ENCODE data around the gene CXorf49B.
"Not testable (repeated sequence)": the region's sequence is repeated elsewhere in the genome, so short reads cannot be mapped to it uniquely, and the experiment has no call there.

Gene CXorf49B

DNA sequence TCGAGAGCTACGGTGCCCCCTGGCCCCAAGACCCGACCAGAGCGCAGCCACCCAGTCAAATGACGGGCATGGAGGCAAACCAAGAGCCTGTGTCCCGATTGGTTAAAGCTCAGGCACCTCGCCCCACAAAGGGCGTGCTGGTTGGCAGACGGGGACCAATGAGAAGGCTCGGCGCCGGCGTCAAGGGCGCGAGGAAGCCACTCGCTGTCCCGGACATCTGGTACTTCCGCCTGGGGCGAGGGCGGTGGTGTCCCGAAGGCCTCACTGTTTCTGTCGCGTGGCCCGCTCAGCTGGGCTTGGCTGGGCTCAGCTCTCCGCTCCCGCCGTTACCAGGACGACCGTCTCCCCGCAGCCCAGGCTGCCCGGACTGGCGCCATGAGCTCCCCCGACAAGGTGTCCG, at the start of gene CXorf49B:
Gene CXorf49B, plus strand, starts transcription at position 301 of the 400 bp plus-strand sequence. Its CDS starts 75 bp downstream, at position 376.
- not testable (repeated sequence) for H3K79me2 ChIP-seq (ENCODE audit: low read length); H3K9me3 ChIP-seq (ENCODE audit: insufficient read depth, low read length); H3K36me3 ChIP-seq (replicated peaks; ENCODE audit: low read depth, low read length); H3K4me2 ChIP-seq (ENCODE audit: low read length); H4K20me1 ChIP-seq (ENCODE audit: insufficient read depth, low read length); H3K4me3 ChIP-seq (ENCODE audit: low read length); H3K4me1 ChIP-seq (ENCODE audit: low read length); H3K27ac ChIP-seq (ENCODE audit: low read length); H2AFZ ChIP-seq (ENCODE audit: low read depth, low read length); H3K27me3 ChIP-seq (ENCODE audit: low read depth, low read length); H3K9ac ChIP-seq (ENCODE audit: low read length)

- H3K4me2 ChIP-seq (ENCODE audit: low read length); H2AFZ ChIP-seq (ENCODE audit: low read depth, low read length); H3K9ac ChIP-seq (ENCODE audit: low read length); H3K27me3 ChIP-seq (ENCODE audit: low read depth, low read length); H3K36me3 ChIP-seq (replicated peaks; ENCODE audit: low read depth, low read length); H3K4me1 ChIP-seq (ENCODE audit: low read length); H3K4me3 ChIP-seq (ENCODE audit: low read length); H3K27ac ChIP-seq (ENCODE audit: low read length); H4K20me1 ChIP-seq (ENCODE audit: insufficient read depth, low read length); H3K79me2 ChIP-seq (ENCODE audit: low read length); H3K9me3 ChIP-seq (ENCODE audit: insufficient read depth, low read length): not testable (repeated sequence)
Measured at GRCh38 chrX:71714064-71714463, 49.1 kb upstream of the CXorf49B start.

GRCh38 chrX:71715551-71715950, 47.6 kb upstream of the CXorf49B start:
- H3K4me1 ChIP-seq (ENCODE audit: low read length); H4K20me1 ChIP-seq (ENCODE audit: insufficient read depth, low read length); H3K9ac ChIP-seq (ENCODE audit: low read length); H3K4me3 ChIP-seq (ENCODE audit: low read length); H3K36me3 ChIP-seq (replicated peaks; ENCODE audit: low read depth, low read length); H3K4me2 ChIP-seq (ENCODE audit: low read length); H2AFZ ChIP-seq (ENCODE audit: low read depth, low read length); H3K27me3 ChIP-seq (ENCODE audit: low read depth, low read length); H3K9me3 ChIP-seq (ENCODE audit: insufficient read depth, low read length); H3K79me2 ChIP-seq (ENCODE audit: low read length); H3K27ac ChIP-seq (ENCODE audit: low read length): not testable (repeated sequence)

GRCh38 chrX:71716323-71716722, 46.8 kb upstream of the CXorf49B start:
- H3K9me3 ChIP-seq (ENCODE audit: insufficient read depth, low read length); H3K79me2 ChIP-seq (ENCODE audit: low read length); H3K9ac ChIP-seq (ENCODE audit: low read length); H4K20me1 ChIP-seq (ENCODE audit: insufficient read depth, low read length); H3K36me3 ChIP-seq (replicated peaks; ENCODE audit: low read depth, low read length); H3K27ac ChIP-seq (ENCODE audit: low read length); H3K27me3 ChIP-seq (ENCODE audit: low read depth, low read length); H3K4me2 ChIP-seq (ENCODE audit: low read length); H3K4me1 ChIP-seq (ENCODE audit: low read length); H2AFZ ChIP-seq (ENCODE audit: low read depth, low read length); H3K4me3 ChIP-seq (ENCODE audit: low read length): not testable (repeated sequence)

GRCh38 chrX:71718185-71718584, 45.0 kb upstream of the CXorf49B start, which contains the start of gene CXorf49:
CXorf49 (minus strand) TSS chrX:71718285; CDS start chrX:71718151, 134 bp downstream.
- H3K9me3 ChIP-seq (ENCODE audit: insufficient read depth, low read length); H3K36me3 ChIP-seq (replicated peaks; ENCODE audit: low read depth, low read length); H2AFZ ChIP-seq (ENCODE audit: low read depth, low read length); H3K4me1 ChIP-seq (ENCODE audit: low read length); H3K27me3 ChIP-seq (ENCODE audit: low read depth, low read length); H4K20me1 ChIP-seq (ENCODE audit: insufficient read depth, low read length); H3K4me2 ChIP-seq (ENCODE audit: low read length); H3K4me3 ChIP-seq (ENCODE audit: low read length); H3K9ac ChIP-seq (ENCODE audit: low read length); H3K79me2 ChIP-seq (ENCODE audit: low read length): not testable (repeated sequence)
- H3K27ac ChIP-seq (ENCODE audit: low read length): peak within 1 kb of the TSS; percentile 40; the same call in 1 of the 2 replicates

DNA sequence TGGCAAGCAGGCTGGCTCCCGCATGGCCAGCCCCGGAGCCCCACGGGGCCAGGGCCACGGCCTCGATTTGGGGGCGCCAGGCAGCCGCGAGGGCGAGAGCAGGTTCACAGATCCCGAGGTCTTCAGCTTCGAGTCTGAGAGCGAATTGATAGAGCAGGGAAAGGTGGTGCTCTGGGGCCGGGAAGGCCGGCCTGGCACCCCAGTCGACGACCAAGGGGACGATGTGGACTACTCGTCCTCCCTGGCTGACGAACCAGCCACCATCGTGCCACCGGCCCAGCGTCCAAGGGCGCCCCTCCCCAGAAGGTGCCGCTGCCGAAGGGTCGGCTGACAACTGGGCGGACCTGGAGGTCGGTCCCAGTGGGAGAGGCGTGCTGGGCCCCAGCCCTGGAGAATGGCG, 44.0 kb upstream of the CXorf49B start:
- H3K4me1 ChIP-seq (ENCODE audit: low read length); H2AFZ ChIP-seq (ENCODE audit: low read depth, low read length); H3K79me2 ChIP-seq (ENCODE audit: low read length); H3K9ac ChIP-seq (ENCODE audit: low read length); H3K36me3 ChIP-seq (replicated peaks; ENCODE audit: low read depth, low read length); H3K9me3 ChIP-seq (ENCODE audit: insufficient read depth, low read length); H3K4me2 ChIP-seq (ENCODE audit: low read length); H3K27me3 ChIP-seq (ENCODE audit: low read depth, low read length); H4K20me1 ChIP-seq (ENCODE audit: insufficient read depth, low read length); H3K4me3 ChIP-seq (ENCODE audit: low read length): not testable (repeated sequence)
- H3K27ac ChIP-seq (ENCODE audit: low read length): peak overlapping the region; percentile 40; the same call in 1 of the 2 replicates

GRCh38 chrX:71720289-71720886, 42.8 kb upstream of the CXorf49B start:
- H3K4me3 ChIP-seq (ENCODE audit: low read length); H4K20me1 ChIP-seq (ENCODE audit: insufficient read depth, low read length); H2AFZ ChIP-seq (ENCODE audit: low read depth, low read length); H3K9me3 ChIP-seq (ENCODE audit: insufficient read depth, low read length); H3K27me3 ChIP-seq (ENCODE audit: low read depth, low read length); H3K79me2 ChIP-seq (ENCODE audit: low read length); H3K4me2 ChIP-seq (ENCODE audit: low read length); H3K4me1 ChIP-seq (ENCODE audit: low read length); H3K27ac ChIP-seq (ENCODE audit: low read length); H3K9ac ChIP-seq (ENCODE audit: low read length); H3K36me3 ChIP-seq (replicated peaks; ENCODE audit: low read depth, low read length): not testable (repeated sequence)

DNA sequence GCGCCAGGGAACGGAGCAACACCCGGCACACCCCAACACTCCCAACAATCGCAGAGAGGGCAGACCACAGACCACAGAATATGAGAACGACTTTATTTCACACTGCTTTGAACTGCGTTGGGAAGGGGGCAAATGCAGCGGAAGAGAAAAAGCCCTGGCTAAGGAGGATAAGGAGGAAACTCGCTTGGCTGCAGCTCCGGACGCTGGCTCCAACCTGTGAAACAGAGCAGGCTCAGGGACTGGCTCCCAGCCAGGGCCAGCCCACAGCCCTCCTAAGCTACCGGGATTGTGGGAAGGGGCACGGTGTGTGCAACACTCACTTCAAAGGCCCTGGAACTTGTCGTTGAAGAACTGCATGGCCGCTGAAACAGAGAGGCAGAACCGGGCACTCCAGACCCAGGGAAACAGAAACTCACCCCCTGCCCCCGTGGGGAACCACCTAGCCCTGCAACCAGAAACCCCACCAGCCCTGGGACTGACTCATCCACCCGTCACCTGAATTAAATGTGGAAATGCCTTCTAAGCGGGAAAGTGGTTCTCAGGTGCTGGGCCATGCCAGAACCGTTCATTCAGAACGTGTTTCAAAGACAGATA, 2.4 kb upstream of the CXorf49B start:
- not testable (repeated sequence) for H3K4me2 ChIP-seq (ENCODE audit: low read length); H3K4me3 ChIP-seq (ENCODE audit: low read length); H4K20me1 ChIP-seq (ENCODE audit: insufficient read depth, low read length); H3K4me1 ChIP-seq (ENCODE audit: low read length); H3K36me3 ChIP-seq (replicated peaks; ENCODE audit: low read depth, low read length); H2AFZ ChIP-seq (ENCODE audit: low read depth, low read length); H3K27me3 ChIP-seq (ENCODE audit: low read depth, low read length); H3K9ac ChIP-seq (ENCODE audit: low read length); H3K79me2 ChIP-seq (ENCODE audit: low read length); H3K9me3 ChIP-seq (ENCODE audit: insufficient read depth, low read length); H3K27ac ChIP-seq (ENCODE audit: low read length)

- H3K36me3 ChIP-seq (replicated peaks; ENCODE audit: low read depth, low read length); H3K4me3 ChIP-seq (ENCODE audit: low read length); H3K27ac ChIP-seq (ENCODE audit: low read length); H3K4me1 ChIP-seq (ENCODE audit: low read length); H3K27me3 ChIP-seq (ENCODE audit: low read depth, low read length); H4K20me1 ChIP-seq (ENCODE audit: insufficient read depth, low read length); H2AFZ ChIP-seq (ENCODE audit: low read depth, low read length); H3K79me2 ChIP-seq (ENCODE audit: low read length); H3K9ac ChIP-seq (ENCODE audit: low read length); H3K4me2 ChIP-seq (ENCODE audit: low read length); H3K9me3 ChIP-seq (ENCODE audit: insufficient read depth, low read length): not testable (repeated sequence)
Measured at GRCh38 chrX:71764832-71765231, 1.7 kb downstream of the CXorf49B start.

GRCh38 chrX:71765613-71766012, 2.5 kb downstream of the CXorf49B start:
- not testable (repeated sequence) for H3K79me2 ChIP-seq (ENCODE audit: low read length); H3K9ac ChIP-seq (ENCODE audit: low read length); H3K36me3 ChIP-seq (replicated peaks; ENCODE audit: low read depth, low read length); H3K27ac ChIP-seq (ENCODE audit: low read length); H2AFZ ChIP-seq (ENCODE audit: low read depth, low read length); H3K27me3 ChIP-seq (ENCODE audit: low read depth, low read length); H3K4me1 ChIP-seq (ENCODE audit: low read length); H3K9me3 ChIP-seq (ENCODE audit: insufficient read depth, low read length); H3K4me3 ChIP-seq (ENCODE audit: low read length); H3K4me2 ChIP-seq (ENCODE audit: low read length); H4K20me1 ChIP-seq (ENCODE audit: insufficient read depth, low read length)
